ENCODE data around the gene HDAC4. TPM values are rescaled to one million over a fixed set of nuclear protein-coding genes. Genes with fewer than 3 reads are reported as not detected.

Gene HDAC4
- polyA plus RNA-seq, 1 donor (not counting 4 experiments of a cell fraction or from before 2014, with no cell fraction given): 2.9 TPM

- Histone ChIP-seq H3K9me3 (ENCODE audit: control insufficient read depth, low read depth, low read length) (no peaks in the 10 kb centered on the region), H3K4me2 (ENCODE audit: control insufficient read depth, extremely low read depth, insufficient read depth, low read depth, low read length) (no peak overlapping the region), H3K36me3 (ENCODE audit: control insufficient read depth in 2 of 2, extremely low read depth in 1 of 2, insufficient read depth in 2 of 2, low read length in 2 of 2) (peaks cover 0 to 5% of the 10 kb centered on the region in 2 experiments), H4K20me1 (ENCODE audit: control insufficient read depth, extremely low read depth, insufficient read depth, low read length) (no peaks in the 10 kb centered on the region), H3K9ac (ENCODE audit: control insufficient read depth, extremely low read depth, insufficient read depth, low read length) (no peak overlapping the region), H3K4me1 (ENCODE audit: control insufficient read depth, extremely low read depth, insufficient read depth, low read length) (peaks cover 7% of the 10 kb centered on the region), H3K4me3 (ENCODE audit: control insufficient read depth in 2 of 3, extremely low read depth in 1 of 3, insufficient read depth in 2 of 3, low read depth in 1 of 3, low read length in 3 of 3) (no peak overlapping the region), H3K79me2 (ENCODE audit: control insufficient read depth, insufficient read depth, low read length) (no peaks in the 10 kb centered on the region), H2AFZ (ENCODE audit: control insufficient read depth, low read length) (no peak overlapping the region), H3K9me1 (ENCODE audit: control insufficient read depth, extremely low read depth, insufficient read depth, low read length) (peaks cover 2% of the 10 kb centered on the region), H3K27ac (ENCODE audit: control insufficient read depth, insufficient read depth, low read length) (no peak overlapping the region), H3K27me3 (ENCODE audit: control insufficient read depth, extremely low read depth, insufficient read depth, low read length) (no peaks in the 10 kb centered on the region)
- TF ChIP-seq, protein P1, sequence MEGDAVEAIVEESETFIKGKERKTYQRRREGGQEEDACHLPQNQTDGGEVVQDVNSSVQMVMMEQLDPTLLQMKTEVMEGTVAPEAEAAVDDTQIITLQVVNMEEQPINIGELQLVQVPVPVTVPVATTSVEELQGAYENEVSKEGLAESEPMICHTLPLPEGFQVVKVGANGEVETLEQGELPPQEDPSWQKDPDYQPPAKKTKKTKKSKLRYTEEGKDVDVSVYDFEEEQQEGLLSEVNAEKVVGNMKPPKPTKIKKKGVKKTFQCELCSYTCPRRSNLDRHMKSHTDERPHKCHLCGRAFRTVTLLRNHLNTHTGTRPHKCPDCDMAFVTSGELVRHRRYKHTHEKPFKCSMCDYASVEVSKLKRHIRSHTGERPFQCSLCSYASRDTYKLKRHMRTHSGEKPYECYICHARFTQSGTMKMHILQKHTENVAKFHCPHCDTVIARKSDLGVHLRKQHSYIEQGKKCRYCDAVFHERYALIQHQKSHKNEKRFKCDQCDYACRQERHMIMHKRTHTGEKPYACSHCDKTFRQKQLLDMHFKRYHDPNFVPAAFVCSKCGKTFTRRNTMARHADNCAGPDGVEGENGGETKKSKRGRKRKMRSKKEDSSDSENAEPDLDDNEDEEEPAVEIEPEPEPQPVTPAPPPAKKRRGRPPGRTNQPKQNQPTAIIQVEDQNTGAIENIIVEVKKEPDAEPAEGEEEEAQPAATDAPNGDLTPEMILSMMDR (optimal IDR thresholded peaks at IDR 0.05 in 1 of 3, IDR thresholded peaks at IDR 0.05 in 1 of 3, conservative IDR thresholded peaks at IDR 0.05 in 1 of 3; ENCODE audit: extremely low read depth in 1 of 3, insufficient read depth in 2 of 3, low read length in 3 of 3): no peak
- TF ChIP-seq EZH2 (IDR thresholded peaks at IDR 0.05; ENCODE audit: low read length): no peak
- dilution Hi-C loops (cut with MboI; ENCODE audit: extremely low pct_ligation_motif_present, low sequenced_read_pairs): no loop called here
- DNase-seq (ENCODE audit: low read depth, low spot score) (no peak), FAIRE-seq (no peak)
These were observed 239.1 kb downstream of the HDAC4 start for GRCh38 chr2:239161711-239162140.

DNA sequence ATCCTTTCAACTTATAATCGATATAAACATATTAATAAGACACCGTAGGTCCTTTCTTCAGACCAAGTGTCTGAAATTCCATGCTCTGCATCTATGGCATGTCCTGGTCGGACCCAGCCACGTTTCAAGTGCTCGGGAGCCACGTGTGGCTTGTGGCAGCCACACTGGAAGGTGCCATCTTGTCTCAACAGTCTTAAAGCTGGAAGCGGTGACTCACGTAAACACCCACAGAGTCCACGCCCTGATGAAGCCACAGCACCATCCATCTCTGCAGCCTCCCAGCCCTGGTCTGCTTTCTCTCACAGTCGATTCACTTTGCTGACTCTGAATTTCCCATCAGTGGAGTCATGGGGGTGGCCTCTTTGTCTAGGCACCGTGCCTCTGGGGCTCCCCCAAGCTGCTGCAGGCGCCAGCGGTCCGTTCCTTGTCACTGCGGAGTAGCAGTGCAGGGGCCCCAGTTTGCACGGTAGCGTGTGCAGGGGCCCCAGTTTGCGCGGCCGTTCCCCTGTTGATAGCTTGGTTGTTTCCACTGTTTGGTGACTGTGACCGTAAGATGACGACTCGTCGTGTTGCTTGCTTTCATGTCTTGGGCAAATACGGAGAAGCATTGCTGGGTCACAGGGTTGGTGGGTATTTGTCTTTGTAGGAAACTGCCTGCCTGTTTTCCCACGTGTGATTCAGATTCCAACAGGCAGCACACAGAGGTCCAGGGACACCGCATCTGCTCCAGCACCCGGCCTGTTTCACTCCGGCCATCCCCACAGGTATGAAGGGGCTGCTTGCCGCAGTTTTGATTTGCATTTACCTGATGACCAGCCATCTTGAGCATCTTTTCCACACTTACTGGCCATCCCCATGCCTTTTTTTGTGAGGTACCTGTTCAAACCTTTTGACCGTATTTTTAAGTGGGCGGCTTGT is 240.3 kb downstream of the HDAC4 start:
- no peak overlapping the region for H2AFZ ChIP-seq (ENCODE audit: control insufficient read depth, low read length)
- H3K36me3 ChIP-seq (ENCODE audit: control insufficient read depth in 2 of 2, extremely low read depth in 1 of 2, insufficient read depth in 2 of 2, low read length in 2 of 2): peaks cover 5% of the 10 kb centered on the region in 2 experiments
- no peak overlapping the region for H3K27ac ChIP-seq (ENCODE audit: control insufficient read depth, insufficient read depth, low read length)
- no peaks in the 10 kb centered on the region for H3K9me3 ChIP-seq (ENCODE audit: control insufficient read depth, low read depth, low read length)
- H3K4me1 ChIP-seq (ENCODE audit: control insufficient read depth, extremely low read depth, insufficient read depth, low read length): peaks cover 7% of the 10 kb centered on the region
- H3K27me3 ChIP-seq (ENCODE audit: control insufficient read depth, extremely low read depth, insufficient read depth, low read length): no peaks in the 10 kb centered on the region
- peaks cover 2% of the 10 kb centered on the region for H3K9me1 ChIP-seq (ENCODE audit: control insufficient read depth, extremely low read depth, insufficient read depth, low read length)
- TF ChIP-seq, protein P1 (optimal IDR thresholded peaks at IDR 0.05 in 1 of 3, IDR thresholded peaks at IDR 0.05 in 1 of 3, conservative IDR thresholded peaks at IDR 0.05 in 1 of 3; ENCODE audit: extremely low read depth in 1 of 3, insufficient read depth in 2 of 3, low read length in 3 of 3): no peak
- no peak for TF ChIP-seq EZH2 (IDR thresholded peaks at IDR 0.05; ENCODE audit: low read length)
- H3K9ac ChIP-seq (ENCODE audit: control insufficient read depth, extremely low read depth, insufficient read depth, low read length): no peak overlapping the region
- no peak overlapping the region for H3K4me2 ChIP-seq (ENCODE audit: control insufficient read depth, extremely low read depth, insufficient read depth, low read depth, low read length)
- dilution Hi-C loops (cut with MboI; ENCODE audit: extremely low pct_ligation_motif_present, low sequenced_read_pairs): no loop called here
- FAIRE-seq (no peak), DNase-seq (ENCODE audit: low read depth, low spot score) (no peak)
- H4K20me1 ChIP-seq (ENCODE audit: control insufficient read depth, extremely low read depth, insufficient read depth, low read length): no peaks in the 10 kb centered on the region
- H3K79me2 ChIP-seq (ENCODE audit: control insufficient read depth, insufficient read depth, low read length): no peaks in the 10 kb centered on the region
- H3K4me3 ChIP-seq (ENCODE audit: control insufficient read depth in 2 of 3, extremely low read depth in 1 of 3, insufficient read depth in 2 of 3, low read depth in 1 of 3, low read length in 3 of 3): no peak overlapping the region
